Esophagus muscularis mucosa (tissue), 4 donors: ENCODE measurements around the gene TMEM115. TPM values are rescaled to one million over a fixed set of nuclear protein-coding genes. Genes with fewer than 3 reads are reported as not detected.

Experiments used
- DNase-seq: peaks from one replicate; pipeline ENCODE4 v3.0.0-alpha.2; 2017; ENCODE audit errors: extremely low spot score
- H3K27ac ChIP-seq, 4 donors: fragments of 200-600 bp; sonication (generic); replicated peaks in 1 of 4; 1 replicate in 3 of 4; 2 replicates in 1 of 4; pipeline ENCODE4 v1.5.1; 2016 to 2019; ENCODE audit warnings: mild to moderate bottlenecking in 1 of 4
- H3K27me3 ChIP-seq, 4 donors: fragments of 200-600 bp; sonication (generic); one replicate each; pipeline versions ENCODE4 v1.5.1 to v1.6.0; 2016 to 2019
- H3K36me3 ChIP-seq, 4 donors: fragments of 200-600 bp; sonication (generic); one replicate each; pipeline ENCODE4 v1.5.1; 2016 to 2019
- H3K4me1 ChIP-seq, 4 donors: fragments of 200-600 bp; sonication (generic); one replicate each; pipeline ENCODE4 v1.5.1; 2016 to 2019
- H3K4me3 ChIP-seq, 4 donors: fragments of 200-600 bp; sonication (generic); 1 replicate in 2 of 4; 2 replicates in 2 of 4; pipeline ENCODE4 v1.5.1; 2016 to 2019; ENCODE audit warnings: mild to moderate bottlenecking in 4 of 4, moderate library complexity in 1 of 4
- H3K9me3 ChIP-seq, 4 donors: fragments of 200-600 bp; sonication (generic); 1 replicate in 3 of 4; 2 replicates in 1 of 4; pipeline ENCODE4 v1.5.1; 2016 to 2019
- EP300 ChIP-seq: sonication (generic); formaldehyde crosslinking; IDR thresholded peaks from one replicate; pipeline ENCODE4 v1.6.1; 2017; ENCODE audit warnings: antibody characterized with exemption
- POLR2A ChIP-seq: fragments of 450-650 bp; IDR thresholded peaks from one replicate; pipeline ENCODE4 v1.6.1; 2017; ENCODE audit warnings: antibody characterized with exemption, moderate library complexity, mild to moderate bottlenecking, low read depth
- POLR2AphosphoS5 ChIP-seq, 2 donors: sonication (generic); formaldehyde crosslinking; IDR thresholded peaks; one replicate each; pipeline ENCODE4 v1.6.1; 2017; ENCODE audit warnings: antibody characterized with exemption in 2 of 2
- WGBS: methylation state at CpG from one replicate; pipeline ENCODE4 v1.1.5; 2018; 5-methylcytosine and 5-hydroxymethylcytosine counted together
- intact Hi-C: fragments of 100-400 bp; cut with DNase I; formaldehyde crosslinking; loops from one replicate; pipeline ENCODE4 v1.15.1; 2023
- total RNA-seq, 4 donors: library from RNA; depleted of rRNA; stranded (reverse); fragments of >200 nt; gene quantifications; one replicate each; pipeline versions ENCODE4 v1.1.0 to v1.2.1, GENCODE V29; 2016
- TF ChIP-seq, protein P1 (sequence below), 3 experiments: fragments of 200-600 bp in 2 of 3; fragments of 450-650 bp in 1 of 3; sonication (generic) in 2 of 3; IDR thresholded peaks; one replicate each; pipeline ENCODE4 v1.5.1; 2017 to 2019; ENCODE audit warnings: antibody characterized with exemption in 3 of 3, mild to moderate bottlenecking in 2 of 3, moderate library complexity in 1 of 3

TMEM115 gene, protein sequence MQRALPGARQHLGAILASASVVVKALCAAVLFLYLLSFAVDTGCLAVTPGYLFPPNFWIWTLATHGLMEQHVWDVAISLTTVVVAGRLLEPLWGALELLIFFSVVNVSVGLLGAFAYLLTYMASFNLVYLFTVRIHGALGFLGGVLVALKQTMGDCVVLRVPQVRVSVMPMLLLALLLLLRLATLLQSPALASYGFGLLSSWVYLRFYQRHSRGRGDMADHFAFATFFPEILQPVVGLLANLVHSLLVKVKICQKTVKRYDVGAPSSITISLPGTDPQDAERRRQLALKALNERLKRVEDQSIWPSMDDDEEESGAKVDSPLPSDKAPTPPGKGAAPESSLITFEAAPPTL
- total RNA-seq = 10 to 100 TPM; 37.0 to 85.6 (median 66.3) TPM

DNA sequence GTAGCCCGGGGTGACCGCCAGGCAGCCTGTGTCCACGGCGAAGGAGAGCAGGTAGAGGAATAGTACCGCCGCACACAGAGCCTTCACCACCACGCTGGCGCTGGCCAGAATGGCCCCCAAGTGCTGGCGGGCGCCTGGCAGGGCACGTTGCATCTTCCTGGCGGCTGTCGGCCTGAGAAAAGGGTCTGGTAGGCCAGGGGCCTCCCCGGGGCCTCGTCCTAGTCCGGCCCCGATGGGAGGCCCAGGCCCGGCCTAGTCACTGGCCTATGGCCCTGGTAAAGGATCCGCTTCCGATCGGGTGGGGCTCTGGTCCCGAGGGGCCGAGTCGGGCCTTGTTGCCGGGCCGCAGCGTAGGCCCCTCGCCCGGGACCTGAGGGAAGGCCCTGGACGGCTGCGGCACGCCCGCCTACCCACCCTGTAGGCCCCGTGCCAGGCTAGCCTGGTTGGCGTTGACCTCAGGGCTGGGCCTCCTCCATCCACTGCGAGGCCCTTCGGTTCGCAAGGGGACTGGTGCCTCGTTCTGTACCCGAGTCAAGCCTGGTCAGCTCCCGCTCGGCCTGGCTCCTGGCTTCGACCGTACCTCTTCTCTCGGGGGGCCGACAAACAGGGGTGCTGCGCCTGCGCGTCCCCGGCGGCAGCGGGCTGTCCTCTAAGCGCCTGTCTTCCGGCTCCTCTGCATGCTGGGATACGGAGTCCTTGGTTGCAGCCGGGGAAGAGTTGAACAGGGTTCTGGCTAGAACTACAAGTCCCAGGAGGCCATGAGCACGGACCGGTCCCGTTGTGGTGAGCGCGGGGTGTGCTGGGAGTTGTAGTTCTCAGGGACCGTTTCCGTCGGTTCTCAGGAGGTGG, at the start of gene TMEM115:
Gene TMEM115 (minus strand): TSS at position 611 of the 849 bp plus-strand sequence. CDS start 458 bp downstream, at position 153.
- 0% methylated on average over 6 of the region's 64 CpGs for WGBS
- intact Hi-C loops = no loop called here

GRCh38 chr3:50408443-50408944, 49.2 kb upstream of the TMEM115 start:
- WGBS = 78% methylated on average over 15 of the region's 15 CpGs
- H3K9me3 ChIP-seq = no peaks in the 10 kb centered on the region
- no peaks in the 10 kb centered on the region for H3K27me3 ChIP-seq
- no peak overlapping the region for H3K27ac ChIP-seq
- no peaks in the 10 kb centered on the region for H3K36me3 ChIP-seq
- intact Hi-C loops = no loop called here
- H3K4me1 ChIP-seq = no peaks in the 10 kb centered on the region
- DNase-seq = no peak
- TF ChIP-seq, protein P1, sequence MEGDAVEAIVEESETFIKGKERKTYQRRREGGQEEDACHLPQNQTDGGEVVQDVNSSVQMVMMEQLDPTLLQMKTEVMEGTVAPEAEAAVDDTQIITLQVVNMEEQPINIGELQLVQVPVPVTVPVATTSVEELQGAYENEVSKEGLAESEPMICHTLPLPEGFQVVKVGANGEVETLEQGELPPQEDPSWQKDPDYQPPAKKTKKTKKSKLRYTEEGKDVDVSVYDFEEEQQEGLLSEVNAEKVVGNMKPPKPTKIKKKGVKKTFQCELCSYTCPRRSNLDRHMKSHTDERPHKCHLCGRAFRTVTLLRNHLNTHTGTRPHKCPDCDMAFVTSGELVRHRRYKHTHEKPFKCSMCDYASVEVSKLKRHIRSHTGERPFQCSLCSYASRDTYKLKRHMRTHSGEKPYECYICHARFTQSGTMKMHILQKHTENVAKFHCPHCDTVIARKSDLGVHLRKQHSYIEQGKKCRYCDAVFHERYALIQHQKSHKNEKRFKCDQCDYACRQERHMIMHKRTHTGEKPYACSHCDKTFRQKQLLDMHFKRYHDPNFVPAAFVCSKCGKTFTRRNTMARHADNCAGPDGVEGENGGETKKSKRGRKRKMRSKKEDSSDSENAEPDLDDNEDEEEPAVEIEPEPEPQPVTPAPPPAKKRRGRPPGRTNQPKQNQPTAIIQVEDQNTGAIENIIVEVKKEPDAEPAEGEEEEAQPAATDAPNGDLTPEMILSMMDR (IDR thresholded peaks at IDR 0.05) = no peak
- TF ChIP-seq POLR2A (no peak), POLR2AphosphoS5 (IDR thresholded peaks at IDR 0.05) (no peak), EP300 (no peak)
- no peak overlapping the region for H3K4me3 ChIP-seq

More for the DNA sequence above, at the start of gene TMEM115:
- H3K4me3 ChIP-seq = peak within 1 kb of the TSS; percentile 70 to 77 (median 74)
- peaks cover 10 to 41% (median 23%) of the 10 kb centered on the region in 4 donors for H3K36me3 ChIP-seq
- H3K27me3 ChIP-seq = no peaks in the 10 kb centered on the region
- no peaks in the 10 kb centered on the region for H3K9me3 ChIP-seq
- DNase-seq = peak; percentile 99
- TF ChIP-seq POLR2A (peak; percentile 66), POLR2AphosphoS5 (IDR thresholded peaks at IDR 0.05) (peak; percentile 92 to 94), EP300 (no peak)
- TF ChIP-seq, protein P1 (IDR thresholded peaks at IDR 0.05) = peak in 1 of 3 experiments; percentile 30
- peak within 1 kb of the TSS; percentile 85 to 91 (median 86) for H3K27ac ChIP-seq
- H3K4me1 ChIP-seq = peaks cover 40 to 57% (median 45%) of the 10 kb centered on the region in 4 donors

- Histone ChIP-seq H3K4me1 (no peaks in the 10 kb centered on the region), H3K27ac (no peak overlapping the region), H3K9me3 (no peaks in the 10 kb centered on the region), H3K27me3 (no peaks in the 10 kb centered on the region), H3K36me3 (no peaks in the 10 kb centered on the region), H3K4me3 (no peak overlapping the region)
- intact Hi-C loops = no loop called here
- no peak for TF ChIP-seq POLR2AphosphoS5 (IDR thresholded peaks at IDR 0.05)
- no peak for TF ChIP-seq EP300
- TF ChIP-seq, protein P1 (IDR thresholded peaks at IDR 0.05) = no peak
- no peak for TF ChIP-seq POLR2A
- DNase-seq = no peak
- 69% methylated on average over 1 of the region's 1 CpG for WGBS
These were observed 47.2 kb upstream of the TMEM115 start for GRCh38 chr3:50406487-50406886.

GRCh38 chr3:50405249-50405648, 45.9 kb upstream of the TMEM115 start:
- no peak overlapping the region for H3K27ac ChIP-seq
- WGBS = 34% methylated on average over 6 of the region's 8 CpGs
- no peak overlapping the region for H3K4me3 ChIP-seq
- no peak for DNase-seq
- TF ChIP-seq POLR2A (no peak), EP300 (no peak), POLR2AphosphoS5 (IDR thresholded peaks at IDR 0.05) (no peak)
- TF ChIP-seq, protein P1 (IDR thresholded peaks at IDR 0.05) = no peak
- H3K36me3 ChIP-seq = no peaks in the 10 kb centered on the region
- no peaks in the 10 kb centered on the region for H3K9me3 ChIP-seq
- H3K27me3 ChIP-seq = no peaks in the 10 kb centered on the region
- intact Hi-C loops = no loop called here
- H3K4me1 ChIP-seq = no peaks in the 10 kb centered on the region
